Gastroesophageal sphincter (tissue), 4 donors: ENCODE data around the gene SLC17A3. TPM values are rescaled to one million over a fixed set of nuclear protein-coding genes. Genes with fewer than 3 reads are reported as not detected.

Source experiments
- ATAC-seq: fragments of 150-250 bp; one replicate; pipeline ENCODE4 v1.9.1; 2016; ENCODE audit warnings: mild to moderate bottlenecking, moderate library complexity
- H3K27ac ChIP-seq, 4 donors: fragments of 200-600 bp; sonication (generic) in 3 of 4; 1 replicate in 3 of 4; 2 replicates in 1 of 4; pipeline ENCODE4 v1.5.1; 2016 to 2019
- H3K27me3 ChIP-seq: fragments of 200-600 bp; sonication (generic); one replicate; pipeline ENCODE4 v1.5.1; 2019
- H3K36me3 ChIP-seq, 2 donors: fragments of 200-600 bp; sonication (generic); one replicate each; pipeline ENCODE4 v1.5.1; 2019; ENCODE audit warnings: control low read depth in 1 of 2
- H3K4me1 ChIP-seq, 3 donors: fragments of 200-600 bp; sonication (generic); 1 replicate in 2 of 3; 2 replicates in 1 of 3; pipeline ENCODE4 v1.5.1; 2016 to 2019; ENCODE audit warnings: control low read depth in 2 of 3
- H3K4me3 ChIP-seq, 2 donors: fragments of 200-600 bp; sonication (generic); one replicate each; pipeline ENCODE4 v1.5.1; 2019; ENCODE audit warnings: mild to moderate bottlenecking in 1 of 2, moderate library complexity in 1 of 2
- H3K9me3 ChIP-seq, 3 donors: fragments of 200-600 bp; sonication (generic); one replicate each; pipeline ENCODE4 v1.5.1; 2017 to 2019; ENCODE audit warnings: control low read depth in 2 of 3
- EP300 ChIP-seq: sonication (generic); formaldehyde crosslinking; IDR thresholded peaks from one replicate; pipeline ENCODE4 v1.6.1; 2017; ENCODE audit warnings: antibody characterized with exemption, mild to moderate bottlenecking
- POLR2A ChIP-seq, 2 donors: fragments of 450-650 bp; IDR thresholded peaks; one replicate each; pipeline ENCODE4 v1.6.1; 2017; ENCODE audit warnings: antibody characterized with exemption in 2 of 2, mild to moderate bottlenecking in 2 of 2, moderate library complexity in 1 of 2
- POLR2AphosphoS5 ChIP-seq: sonication (generic); formaldehyde crosslinking; IDR thresholded peaks from one replicate; pipeline ENCODE4 v1.6.1; 2017; ENCODE audit warnings: antibody characterized with exemption
- WGBS, 2 donors: methylation state at CpG; one replicate each; pipeline ENCODE4 v1.1.5; 2018; ENCODE audit warnings: low coverage in 1 of 2; 5-methylcytosine and 5-hydroxymethylcytosine counted together
- total RNA-seq, 4 donors: library from RNA; depleted of rRNA; stranded (reverse); fragments of >200 nt; gene quantifications; one replicate each; pipeline ENCODE4 v1.1.0, GENCODE V29; 2016
- TF ChIP-seq, protein P1 (sequence below), 4 experiments: fragments of 200-600 bp in 2 of 4; fragments of 450-650 bp in 2 of 4; sonication (generic) in 1 of 4; IDR thresholded peaks; one replicate each; pipeline ENCODE4 v1.5.1; 2017 to 2019; ENCODE audit warnings: antibody characterized with exemption in 4 of 4, mild to moderate bottlenecking in 2 of 4, moderate library complexity in 2 of 4

Gene SLC17A3
- total RNA-seq, 4 donors from 2014 or later = not detected

DNA sequence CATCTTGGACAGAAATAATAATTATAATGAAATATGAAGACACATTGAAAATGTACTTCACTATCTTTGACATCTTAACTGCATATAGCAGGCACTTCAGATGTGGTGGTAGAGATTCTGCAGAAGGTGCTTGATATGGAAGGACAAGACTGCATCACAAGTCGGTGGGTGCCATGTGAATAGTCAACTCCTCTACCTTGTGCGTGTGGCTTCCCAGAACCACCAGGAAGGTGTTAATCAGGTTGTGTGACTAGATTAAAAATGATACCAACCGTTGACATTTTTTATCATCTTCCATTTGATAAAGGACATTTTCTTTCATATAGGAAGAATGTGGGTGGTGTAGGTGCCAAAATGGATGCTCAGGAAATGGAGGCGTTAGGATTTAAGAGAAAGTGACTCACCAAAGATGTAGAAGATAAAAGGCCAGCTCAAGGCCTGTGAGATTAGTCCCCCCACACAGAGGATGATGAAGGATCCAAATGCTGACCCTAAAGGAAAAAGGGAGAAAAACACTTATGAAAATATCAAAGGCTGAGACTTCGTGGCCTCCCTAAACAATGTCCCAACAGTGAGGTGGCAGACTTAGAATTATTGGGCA, 44.1 kb upstream of the SLC17A3 start:
- no peak for ATAC-seq
- peaks cover 9% of the 10 kb centered on the region for H3K27me3 ChIP-seq
- H3K4me3 ChIP-seq = no peak overlapping the region
- no peaks in the 10 kb centered on the region for H3K4me1 ChIP-seq
- H3K36me3 ChIP-seq = no peaks in the 10 kb centered on the region
- no peaks in the 10 kb centered on the region for H3K9me3 ChIP-seq
- H3K27ac ChIP-seq = no peak overlapping the region
- WGBS, 2 donors = 82 to 84% methylated on average over 5 of the region's 5 CpGs
- TF ChIP-seq EP300 (no peak), POLR2AphosphoS5 (no peak), POLR2A (IDR thresholded peaks at IDR 0.05) (no peak)
- TF ChIP-seq, protein P1, sequence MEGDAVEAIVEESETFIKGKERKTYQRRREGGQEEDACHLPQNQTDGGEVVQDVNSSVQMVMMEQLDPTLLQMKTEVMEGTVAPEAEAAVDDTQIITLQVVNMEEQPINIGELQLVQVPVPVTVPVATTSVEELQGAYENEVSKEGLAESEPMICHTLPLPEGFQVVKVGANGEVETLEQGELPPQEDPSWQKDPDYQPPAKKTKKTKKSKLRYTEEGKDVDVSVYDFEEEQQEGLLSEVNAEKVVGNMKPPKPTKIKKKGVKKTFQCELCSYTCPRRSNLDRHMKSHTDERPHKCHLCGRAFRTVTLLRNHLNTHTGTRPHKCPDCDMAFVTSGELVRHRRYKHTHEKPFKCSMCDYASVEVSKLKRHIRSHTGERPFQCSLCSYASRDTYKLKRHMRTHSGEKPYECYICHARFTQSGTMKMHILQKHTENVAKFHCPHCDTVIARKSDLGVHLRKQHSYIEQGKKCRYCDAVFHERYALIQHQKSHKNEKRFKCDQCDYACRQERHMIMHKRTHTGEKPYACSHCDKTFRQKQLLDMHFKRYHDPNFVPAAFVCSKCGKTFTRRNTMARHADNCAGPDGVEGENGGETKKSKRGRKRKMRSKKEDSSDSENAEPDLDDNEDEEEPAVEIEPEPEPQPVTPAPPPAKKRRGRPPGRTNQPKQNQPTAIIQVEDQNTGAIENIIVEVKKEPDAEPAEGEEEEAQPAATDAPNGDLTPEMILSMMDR (IDR thresholded peaks at IDR 0.05) = no peak

DNA sequence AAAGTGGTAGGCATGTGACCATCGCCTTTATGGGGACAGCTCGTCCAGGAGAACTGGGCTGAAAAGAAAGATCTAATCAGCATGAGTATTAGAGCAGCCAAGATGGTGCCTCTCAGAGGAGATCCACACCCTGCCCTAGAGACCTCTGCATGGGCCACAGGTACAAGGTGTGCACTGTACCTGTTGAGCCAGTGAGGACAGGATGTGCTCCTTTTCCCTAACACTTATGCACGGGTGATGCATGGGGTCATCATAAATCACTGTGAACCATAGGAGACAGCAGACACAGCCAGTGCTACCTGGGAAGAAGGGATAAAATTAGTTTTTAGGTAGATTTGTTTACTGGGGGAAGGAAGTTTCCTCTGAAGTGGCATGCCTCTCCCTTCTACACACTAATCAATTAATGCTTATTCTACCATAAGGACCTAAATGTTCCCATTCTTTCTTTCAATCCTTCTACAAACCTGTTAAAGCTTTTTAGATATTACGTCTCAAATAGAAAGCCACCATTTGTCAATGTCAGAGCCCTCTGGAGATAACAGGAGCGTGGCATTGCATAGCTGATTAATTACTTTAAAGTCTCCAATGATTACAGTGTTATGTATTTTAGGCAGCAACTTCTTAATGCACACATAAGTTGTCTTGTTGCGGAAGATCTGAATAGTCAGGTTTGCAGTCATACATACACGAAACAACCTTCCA, 42.9 kb upstream of the SLC17A3 start:
- H3K27ac ChIP-seq = no peak overlapping the region
- no peaks in the 10 kb centered on the region for H3K36me3 ChIP-seq
- TF ChIP-seq POLR2A (IDR thresholded peaks at IDR 0.05) (no peak), EP300 (no peak)
- TF ChIP-seq, protein P1 (IDR thresholded peaks at IDR 0.05) = no peak
- 66 to 71% methylated on average over 7 of the region's 7 CpGs for WGBS, 2 donors
- no peaks in the 10 kb centered on the region for H3K4me1 ChIP-seq
- no peak for ATAC-seq
- no peak overlapping the region for H3K4me3 ChIP-seq
- peaks cover 9% of the 10 kb centered on the region for H3K27me3 ChIP-seq
- no peaks in the 10 kb centered on the region for H3K9me3 ChIP-seq

GRCh38 chr6:25916330-25916729, 42.3 kb upstream of the SLC17A3 start:
- H3K9me3 ChIP-seq = no peaks in the 10 kb centered on the region
- no peak for ATAC-seq
- TF ChIP-seq POLR2AphosphoS5 (no peak), EP300 (no peak), POLR2A (IDR thresholded peaks at IDR 0.05) (no peak)
- TF ChIP-seq, protein P1 (IDR thresholded peaks at IDR 0.05) = no peak
- peaks cover 9% of the 10 kb centered on the region for H3K27me3 ChIP-seq
- H3K4me1 ChIP-seq = no peaks in the 10 kb centered on the region
- no peak overlapping the region for H3K4me3 ChIP-seq
- WGBS, 2 donors = 74 to 76% methylated on average over 3 of the region's 3 CpGs
- no peaks in the 10 kb centered on the region for H3K36me3 ChIP-seq
- H3K27ac ChIP-seq = no peak overlapping the region

- no peak for ATAC-seq
- no peak for TF ChIP-seq POLR2A (IDR thresholded peaks at IDR 0.05)
- TF ChIP-seq EP300 = no peak
- TF ChIP-seq, protein P1 (IDR thresholded peaks at IDR 0.05) = no peak
- TF ChIP-seq POLR2AphosphoS5 = no peak
- 76 to 77% methylated on average over 3 of the region's 3 CpGs for WGBS, 2 donors
- no peaks in the 10 kb centered on the region for H3K4me1 ChIP-seq
- no peak overlapping the region for H3K4me3 ChIP-seq
- no peak overlapping the region for H3K27ac ChIP-seq
- peaks cover 9% of the 10 kb centered on the region for H3K27me3 ChIP-seq
- H3K36me3 ChIP-seq = no peaks in the 10 kb centered on the region
- H3K9me3 ChIP-seq = no peaks in the 10 kb centered on the region
Measured at GRCh38 chr6:25913741-25914140, 39.7 kb upstream of the SLC17A3 start.

DNA sequence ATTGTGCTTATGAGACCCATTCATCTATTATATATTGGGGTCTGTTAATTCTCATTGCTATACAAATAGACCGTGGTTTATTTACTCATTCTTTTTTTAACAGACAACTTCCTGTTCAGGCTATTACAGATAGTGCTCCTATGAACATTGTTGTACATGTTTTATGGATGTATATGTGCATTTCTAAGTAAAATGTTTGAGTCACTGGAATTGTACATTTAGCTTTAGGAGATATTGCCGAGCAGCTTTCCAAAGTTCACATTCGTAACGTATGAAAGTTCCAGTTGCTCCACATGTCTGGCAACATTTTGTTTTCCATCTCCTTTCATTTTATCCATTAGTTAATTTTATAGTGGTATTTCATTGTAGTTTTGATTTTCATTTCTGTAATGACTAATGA, 37.3 kb upstream of the SLC17A3 start:
- Histone ChIP-seq H3K9me3 (no peaks in the 10 kb centered on the region), H3K36me3 (no peaks in the 10 kb centered on the region), H3K27ac (no peak overlapping the region), H3K4me1 (no peaks in the 10 kb centered on the region), H3K27me3 (peaks cover 11% of the 10 kb centered on the region), H3K4me3 (no peak overlapping the region)
- no peak for ATAC-seq
- 69 to 81% methylated on average over 4 of the region's 4 CpGs for WGBS, 2 donors
- TF ChIP-seq POLR2A (IDR thresholded peaks at IDR 0.05) (no peak), EP300 (no peak), POLR2AphosphoS5 (no peak)
- TF ChIP-seq, protein P1 (IDR thresholded peaks at IDR 0.05) = no peak
